HS-27A (cell line): Measurements from ENCODE around the gene ITPK1.

Experiments
- DNase-seq: peaks from one replicate; pipeline ENCODE4 v3.0.0-alpha.2; 2012; ENCODE audit warnings: low read depth, missing footprints

ITPK1 gene

DNA sequence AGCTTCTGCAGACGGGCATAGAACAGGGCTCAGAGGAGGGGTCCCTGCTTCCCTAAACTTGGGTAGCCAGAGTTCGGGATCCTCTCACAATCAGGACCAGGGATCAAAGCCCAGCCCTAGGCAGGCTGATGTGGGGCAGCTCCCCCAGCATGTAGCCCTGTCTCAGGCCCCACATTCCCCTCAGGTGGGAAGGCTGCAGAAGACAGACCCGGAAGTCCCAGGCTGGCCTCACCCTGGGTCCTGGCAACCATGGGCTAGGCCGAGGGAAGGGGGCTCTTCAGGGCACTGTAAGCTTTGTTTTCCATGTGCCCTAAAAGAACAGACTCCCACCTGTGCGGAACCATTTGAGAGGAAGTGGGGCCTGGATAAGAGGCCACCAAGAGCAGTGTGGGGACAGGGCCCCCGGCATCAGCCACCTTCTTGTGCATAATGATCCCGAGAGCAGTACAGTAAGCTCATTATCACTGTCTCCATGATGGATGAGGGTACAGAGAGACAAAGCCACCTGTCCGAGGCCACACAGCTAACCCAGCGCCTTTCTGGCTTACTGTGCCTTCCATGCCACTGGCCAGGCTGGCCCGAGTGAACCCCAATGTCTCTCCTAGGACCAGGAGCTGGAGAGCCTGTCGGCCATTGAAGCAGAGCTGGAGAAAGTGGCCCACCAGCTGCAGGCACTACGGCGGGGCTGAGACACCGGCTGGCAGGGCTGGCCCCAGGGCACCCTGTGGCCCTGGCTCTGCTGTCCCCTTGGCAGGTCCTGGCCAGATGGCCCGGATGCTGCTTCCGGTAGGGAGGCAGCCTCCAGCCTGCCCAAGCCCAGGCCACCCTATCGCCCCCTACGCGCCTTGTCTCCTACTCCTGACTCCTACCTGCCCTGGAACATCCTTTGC, 181.3 kb downstream of the ITPK1 start:
- no peak for DNase-seq

DNA sequence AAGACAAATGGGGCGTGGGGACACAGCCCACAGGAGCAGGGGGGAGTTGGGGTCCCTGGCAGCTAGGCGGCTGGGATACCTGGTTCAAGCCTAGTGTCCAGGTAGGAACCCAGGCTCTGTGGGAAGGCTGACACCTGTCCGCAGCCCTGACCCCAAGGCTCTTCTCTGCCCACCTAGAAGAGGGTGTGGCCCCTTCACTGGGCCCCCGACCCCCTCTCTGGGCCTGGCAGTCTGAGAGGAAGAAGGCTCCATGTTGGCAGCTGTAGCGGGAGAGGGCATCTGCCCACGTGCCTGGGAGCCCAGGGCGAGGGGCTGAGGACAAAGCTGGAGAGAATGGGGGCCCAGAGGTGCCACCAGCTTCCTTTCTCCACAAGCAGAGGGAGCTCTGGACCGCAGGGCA, 182.2 kb downstream of the ITPK1 start:
- DNase-seq: no peak

DNA sequence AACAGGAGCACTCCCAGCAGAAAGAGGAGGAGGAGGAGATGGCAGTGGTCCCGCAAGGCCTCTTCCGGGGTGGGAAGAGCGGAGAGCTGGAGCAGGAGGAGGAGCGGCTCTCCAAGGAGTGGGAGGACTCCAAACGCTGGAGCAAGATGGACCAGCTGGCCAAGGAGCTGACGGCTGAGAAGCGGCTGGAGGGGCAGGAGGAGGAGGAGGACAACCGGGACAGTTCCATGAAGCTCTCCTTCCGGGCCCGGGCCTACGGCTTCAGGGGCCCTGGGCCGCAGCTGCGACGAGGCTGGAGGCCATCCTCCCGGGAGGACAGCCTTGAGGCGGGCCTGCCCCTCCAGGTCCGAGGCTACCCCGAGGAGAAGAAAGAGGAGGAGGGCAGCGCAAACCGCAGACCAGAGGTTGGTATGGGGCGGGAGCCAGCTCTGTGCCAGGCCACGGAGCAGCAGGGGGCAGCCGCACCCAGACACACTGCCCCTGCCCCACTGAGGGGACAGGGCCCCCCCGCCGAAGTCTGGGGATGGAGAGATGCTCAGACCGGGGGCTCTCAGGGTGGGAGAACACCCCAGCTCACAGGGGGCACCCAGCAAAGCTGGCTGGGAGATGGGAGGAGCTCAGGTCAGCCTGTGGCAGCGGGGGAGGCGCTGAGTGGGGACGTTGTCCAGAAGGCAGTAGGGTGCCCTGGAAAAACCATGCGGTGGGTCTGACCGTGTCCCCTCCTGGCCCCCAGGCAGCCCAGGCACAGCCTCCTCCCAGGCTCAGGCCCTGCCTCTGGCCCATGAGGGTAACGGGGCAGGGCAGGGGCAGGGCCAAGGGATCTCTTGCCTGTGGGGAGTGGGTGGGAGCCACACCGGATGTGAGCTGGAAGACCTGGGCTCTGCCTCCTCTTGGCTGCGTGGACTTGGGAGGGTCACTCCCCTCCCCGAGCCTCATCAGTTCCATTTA, 183.0 kb downstream of the ITPK1 start:
- DNase-seq: no peak

DNA sequence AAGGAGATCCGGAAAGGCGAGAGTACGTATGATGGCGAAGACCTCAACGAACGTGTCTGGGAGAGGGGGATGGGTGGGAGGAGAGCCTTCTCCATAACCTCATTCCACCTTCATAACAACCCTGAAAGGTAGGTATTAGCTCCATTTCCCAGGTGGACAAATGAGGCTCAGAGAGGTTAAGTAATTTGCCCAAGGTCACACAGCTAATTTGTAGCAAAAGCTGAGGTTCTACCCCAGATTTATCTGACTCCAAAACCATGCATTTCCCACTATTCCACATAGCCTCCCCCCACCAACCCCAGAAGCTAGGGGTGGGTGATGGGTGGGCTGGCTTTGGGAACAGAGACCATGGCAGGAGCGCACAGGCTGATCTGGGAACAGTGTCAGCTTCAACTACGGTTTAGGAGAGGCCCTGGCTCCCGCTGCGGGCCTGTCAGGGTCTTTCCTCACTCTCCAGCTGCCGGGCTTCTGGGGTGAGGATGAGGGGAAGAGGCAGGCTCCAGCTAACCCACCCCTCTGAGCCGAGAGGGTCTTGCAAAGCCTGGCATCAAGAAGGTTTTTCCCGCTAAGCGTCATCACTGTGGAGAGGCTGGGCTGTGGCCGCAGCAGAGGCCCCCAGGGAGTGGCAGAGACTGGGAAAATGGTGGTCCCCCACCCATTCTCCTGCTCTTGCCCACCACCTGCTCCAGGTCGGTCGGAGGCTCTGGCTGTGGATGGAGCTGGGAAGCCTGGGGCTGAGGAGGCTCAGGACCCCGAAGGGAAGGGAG, 183.9 kb downstream of the ITPK1 start:
- DNase-seq: no peak

GRCh38 chr14:92930737-92931602, 184.8 kb downstream of the ITPK1 start:
- no peak for DNase-seq

DNA sequence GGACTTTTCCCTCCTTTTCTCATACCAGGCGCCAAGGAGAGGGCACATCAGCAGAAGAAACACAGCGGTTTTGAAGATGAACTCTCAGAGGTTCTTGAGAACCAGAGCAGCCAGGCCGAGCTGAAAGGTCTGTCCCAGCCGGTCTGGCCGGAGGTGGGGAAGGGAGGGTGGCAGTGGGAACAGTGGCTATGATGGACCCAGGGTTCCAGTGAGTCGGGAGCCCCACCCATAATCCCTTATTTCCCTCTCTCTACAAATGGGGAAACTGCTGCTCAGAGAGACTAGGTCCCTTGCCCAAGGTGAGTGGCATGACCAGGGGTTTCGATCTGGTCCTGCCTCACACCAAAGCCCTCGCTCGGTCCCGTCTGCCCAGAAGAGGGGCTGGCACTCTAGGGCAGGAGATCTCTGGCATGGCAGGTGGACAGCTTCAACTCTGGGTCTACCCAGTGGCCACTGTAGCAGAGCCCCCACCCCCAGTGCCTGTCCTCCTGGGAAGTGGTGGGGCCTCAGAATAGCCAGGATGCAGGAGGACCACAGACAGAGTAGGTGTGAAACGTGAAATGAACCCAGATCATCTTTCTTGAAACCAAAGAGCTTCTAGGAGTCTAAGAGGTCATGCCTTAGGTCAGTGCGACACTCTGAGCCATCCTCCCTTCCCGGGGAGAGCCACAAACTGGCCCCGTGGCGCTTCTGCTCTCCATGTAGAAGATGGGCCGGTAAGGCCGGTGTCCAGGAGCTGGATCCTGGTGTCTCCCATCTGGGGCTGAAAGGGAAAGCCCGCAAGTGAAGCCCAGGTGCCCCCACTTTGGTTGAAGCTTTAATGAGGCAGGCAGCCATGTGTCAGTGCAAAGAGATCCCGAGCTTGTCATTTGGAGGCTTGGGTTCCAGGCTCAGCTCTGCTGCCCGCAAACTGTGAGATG, 185.8 kb downstream of the ITPK1 start:
- no peak for DNase-seq

DNA sequence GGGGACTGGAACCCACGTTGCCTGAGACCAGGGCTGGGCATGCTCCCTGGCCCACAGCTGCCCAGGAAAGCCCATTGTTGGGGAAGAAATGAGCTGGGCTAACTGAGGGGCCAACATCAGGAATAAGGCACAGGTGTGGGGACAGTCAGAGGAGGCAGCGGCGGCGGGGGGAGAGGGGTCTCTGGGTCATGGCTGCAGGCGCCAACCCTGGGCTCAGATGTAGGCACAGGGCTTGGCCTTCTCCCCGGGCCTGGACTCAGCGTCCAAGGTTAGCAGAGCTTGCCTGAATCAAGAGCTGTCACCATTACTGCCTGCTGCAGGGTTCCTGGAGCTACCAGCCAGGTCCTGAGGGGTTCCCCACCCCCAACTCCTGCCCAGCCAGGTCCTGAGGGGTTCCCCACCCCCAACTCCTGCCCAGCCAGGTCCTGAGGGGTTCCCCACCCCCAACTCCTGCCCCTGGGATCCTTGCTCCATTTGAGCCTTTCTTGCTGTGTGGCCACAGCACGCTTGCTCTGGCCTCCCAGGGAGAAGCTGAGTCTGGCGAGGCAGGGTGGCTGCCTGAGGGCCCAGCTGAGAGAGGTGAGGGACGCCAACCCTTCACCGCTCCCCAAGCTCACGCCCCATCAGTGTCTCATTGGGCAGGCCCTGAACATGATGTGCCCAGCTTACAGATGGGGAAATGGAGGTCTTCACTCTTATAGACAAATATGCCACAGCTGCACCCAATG, 186.6 kb downstream of the ITPK1 start:
- DNase-seq: no peak

- DNase-seq: no peak
These were observed 187.5 kb downstream of the ITPK1 start for GRCh38 chr14:92928258-92928629.

- no peak for DNase-seq
These were observed 188.1 kb downstream of the ITPK1 start for GRCh38 chr14:92927349-92928257.

DNA sequence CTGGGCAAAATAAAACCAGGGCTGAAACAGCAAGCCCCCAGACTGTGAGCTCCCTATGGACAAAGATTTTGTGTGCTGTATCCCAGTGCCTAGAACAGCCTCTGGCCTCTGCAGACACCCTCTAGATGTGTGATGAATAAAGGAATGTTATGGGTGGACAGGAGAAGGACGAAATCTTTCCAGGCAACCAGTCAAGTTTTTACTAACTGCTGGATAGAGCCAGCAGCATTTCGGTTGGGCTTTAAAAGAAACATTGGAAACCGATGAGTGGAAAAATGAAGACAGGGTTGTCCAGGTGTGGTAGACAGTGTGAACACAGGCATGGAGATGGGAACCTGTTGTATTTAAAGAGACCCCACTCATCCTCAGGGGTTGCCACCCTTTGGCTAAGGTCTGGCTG, 188.8 kb downstream of the ITPK1 start:
- DNase-seq: no peak

DNA sequence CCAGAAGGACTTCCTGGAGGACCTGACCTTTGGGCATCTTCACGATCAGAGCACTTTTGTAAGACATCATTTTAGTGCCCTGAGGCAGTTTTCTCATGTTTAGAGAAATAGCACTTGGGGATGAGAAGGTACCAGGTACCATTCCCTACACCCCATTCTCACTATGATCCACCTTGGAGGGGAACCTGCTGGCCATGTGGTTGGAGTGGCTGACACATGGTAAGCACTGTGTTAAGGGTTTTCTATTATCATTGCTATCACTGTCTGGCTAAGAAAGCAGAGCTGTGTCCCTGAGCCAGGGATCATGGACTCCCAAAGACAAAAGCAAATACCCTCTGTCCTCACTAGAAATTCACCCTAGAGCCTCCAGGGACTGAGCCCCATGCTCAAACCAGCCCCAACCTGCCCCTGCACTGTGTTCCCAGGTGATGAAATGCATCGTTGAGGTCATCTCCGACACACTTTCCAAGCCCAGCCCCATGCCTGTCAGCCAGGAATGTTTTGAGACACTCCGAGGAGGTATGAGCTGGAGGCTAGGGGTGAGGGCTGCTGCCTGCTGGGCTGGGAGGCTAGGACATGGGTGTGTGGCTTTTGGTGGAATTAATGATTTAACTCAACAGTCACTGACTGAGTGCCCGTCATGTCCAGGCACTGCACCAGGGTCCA, 189.4 kb downstream of the ITPK1 start:
- no peak for DNase-seq

DNA sequence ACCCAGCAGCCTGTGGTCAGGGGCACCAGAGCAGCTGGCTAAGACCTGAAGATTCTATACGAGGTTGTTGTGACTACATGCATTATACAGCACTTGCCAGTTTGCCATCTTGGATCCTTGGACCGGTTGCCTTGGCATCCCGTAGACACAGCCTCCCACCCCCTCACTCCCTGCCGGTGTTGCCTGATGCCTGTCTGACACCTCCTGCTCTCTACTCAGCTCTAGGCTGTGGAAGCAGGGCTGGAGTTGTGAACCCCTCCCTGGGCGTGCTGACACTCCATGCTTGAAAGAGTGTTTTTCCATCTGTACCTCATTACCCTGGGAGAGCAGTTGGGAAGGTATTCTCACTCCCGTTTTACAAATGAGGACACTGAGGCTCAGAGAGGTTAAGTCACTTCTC, 190.3 kb downstream of the ITPK1 start:
- DNase-seq: no peak

- no peak for DNase-seq
These were observed 191.5 kb downstream of the ITPK1 start for GRCh38 chr14:92924247-92924646.

- DNase-seq: no peak
These were observed 192.0 kb downstream of the ITPK1 start for GRCh38 chr14:92923744-92924103.

DNA sequence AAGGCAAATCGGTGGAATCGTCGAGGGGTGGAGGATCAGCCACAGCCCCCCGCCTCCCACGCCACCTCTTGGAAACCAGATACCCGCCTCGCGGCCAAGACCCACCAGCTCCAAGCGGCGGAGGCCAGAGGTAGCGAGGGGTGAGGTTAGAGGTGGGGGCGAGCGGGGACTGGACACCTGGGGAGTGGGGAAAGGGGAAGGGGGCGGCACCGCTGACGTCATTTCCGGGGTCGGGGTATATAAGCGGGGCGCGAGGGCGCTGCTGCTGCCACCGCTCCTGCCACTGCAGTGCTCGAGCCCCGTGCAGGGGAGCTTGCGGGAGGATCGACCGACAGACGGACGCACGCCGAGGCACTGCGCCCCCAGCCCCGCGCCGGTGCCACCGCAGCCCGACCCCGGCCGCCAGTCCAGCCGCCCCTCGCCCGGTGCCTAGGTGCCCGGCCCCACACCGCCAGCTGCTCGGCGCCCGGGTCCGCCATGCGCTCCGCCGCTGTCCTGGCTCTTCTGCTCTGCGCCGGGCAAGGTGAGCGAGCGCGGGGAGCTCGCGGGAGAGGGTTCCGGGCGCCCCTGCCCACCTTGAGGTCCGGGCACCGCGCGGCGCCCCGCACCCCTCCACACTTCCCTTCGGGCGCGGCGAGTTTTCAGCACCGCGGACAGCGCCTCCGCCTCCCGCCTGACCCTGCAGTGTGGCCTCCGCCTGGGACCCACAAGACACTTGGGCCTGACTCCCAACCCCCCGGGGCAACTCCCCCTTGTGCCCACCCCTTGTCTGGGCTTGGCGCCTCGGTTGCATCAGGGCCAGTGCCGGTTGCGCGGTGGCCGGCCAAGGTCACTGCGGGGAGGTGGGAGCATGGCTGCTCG, 192.6 kb downstream of the ITPK1 start, which contains the start of gene CHGA:
CHGA (plus strand) TSS at position 268 of the 861 bp plus-strand sequence; CDS start at position 478, 210 bp downstream.
- DNase-seq: no peak

GRCh38 chr14:92922155-92922735, 193.5 kb downstream of the ITPK1 start:
- no peak for DNase-seq
